Endothelial cell of umbilical vein (primary cell): Measurements from ENCODE around the gene GEMIN5. TPM values are rescaled to one million over a fixed set of nuclear protein-coding genes. Genes with fewer than 3 reads are reported as not detected.

Source experiments
- BruUV-seq: library from RNA; stranded (reverse); fragments of 400-500 nt; replicated peaks from 2 replicates; lab custom pipeline; 2021; lab: Mats Ljungman, UMichigan
- CTCF ChIA-PET: fragments of 300-600, 350-600 bp; sonication (Branson Sonifier 250); formaldehyde crosslinking; loops from one replicate; lab custom pipeline; 2021; ENCODE audit warnings: antibody characterized with exemption, inconsistent platforms; lab: Charles Lee
- POLR2A ChIA-PET: fragments of 300-600, 350-600 bp; sonication (Branson Sonifier 250); formaldehyde crosslinking; loops from one replicate; lab custom pipeline; 2021; ENCODE audit warnings: antibody characterized with exemption, inconsistent platforms; lab: Charles Lee
- DNase-seq: peaks from one replicate; pipeline ENCODE4 v3.0.0-alpha.2; 2011; ENCODE audit warnings: low read depth, low spot score
- FAIRE-seq: peaks from 2 replicates; lab custom pipeline; 2011; peaks lifted over from hg19 to GRCh38; lab: Jason Lieb, UNC
- H2AFZ ChIP-seq: 2 replicates; pipeline ENCODE4 v1.6.0; 2012; ENCODE audit warnings: low read depth, low read length, control low read depth, inconsistent platforms
- H3K27ac ChIP-seq: 2 replicates; pipeline ENCODE4 v1.5.1; 2011; ENCODE audit warnings: low read depth, mild to moderate bottlenecking, control low read depth, low read length, moderate library complexity; ENCODE audit not compliant: insufficient read depth
- H3K27me3 ChIP-seq, 2 experiments: 2 replicates each; pipeline versions ENCODE4 v1.6.0 to v1.6.1; 2011; ENCODE audit warnings: low read length in 2 of 2, mixed read lengths in 1 of 2; ENCODE audit not compliant: control insufficient read depth in 2 of 2, insufficient read depth in 2 of 2
- H3K36me3 ChIP-seq, 2 experiments: 2 replicates in 1 of 2; 3 replicates in 1 of 2; pipeline ENCODE4 v1.5.1; 2011; ENCODE audit warnings: low read length in 2 of 2, mild to moderate bottlenecking in 1 of 2, moderate library complexity in 1 of 2; ENCODE audit not compliant: control insufficient read depth in 2 of 2, insufficient read depth in 2 of 2; ENCODE audit errors: extremely low read depth in 1 of 2
- H3K4me1 ChIP-seq: 3 replicates; pipeline ENCODE4 v1.5.1; 2011; ENCODE audit warnings: mild to moderate bottlenecking, low read length; ENCODE audit not compliant: control insufficient read depth, insufficient read depth; ENCODE audit errors: extremely low read depth
- H3K4me2 ChIP-seq: 2 replicates; pipeline ENCODE4 v1.6.1; 2011; ENCODE audit warnings: low read length, control low read depth, mixed read lengths; ENCODE audit not compliant: insufficient read depth
- H3K4me3 ChIP-seq, 3 experiments: fragments of 200-600 bp in 1 of 3; sonication (generic), shearing (Covaris generic) in 1 of 3; replicated peaks in 1 of 3; 2 replicates each; pipeline ENCODE4 v1.5.1; 2011 to 2016; ENCODE audit warnings: control low read depth in 3 of 3, low read length in 3 of 3, mild to moderate bottlenecking in 2 of 3, inconsistent platforms in 1 of 3, low read depth in 1 of 3, moderate library complexity in 1 of 3; ENCODE audit not compliant: insufficient read depth in 1 of 3
- H3K79me2 ChIP-seq: 2 replicates; pipeline ENCODE4 v1.6.0; 2012; ENCODE audit warnings: low read length, inconsistent platforms; ENCODE audit not compliant: control insufficient read depth, insufficient read depth
- H3K9ac ChIP-seq: replicated peaks from 2 replicates; pipeline ENCODE3; 2011; ENCODE audit warnings: low read length, control low read depth; ENCODE audit not compliant: insufficient read depth; ENCODE audit errors: extremely low read depth
- H3K9me1 ChIP-seq: replicated peaks from 3 replicates; pipeline ENCODE4 v1.6.0; 2011; ENCODE audit warnings: mild to moderate bottlenecking, low read length; ENCODE audit not compliant: control insufficient read depth, insufficient read depth; ENCODE audit errors: extremely low read depth
- H3K9me3 ChIP-seq: replicated peaks from 2 replicates; pipeline ENCODE4 v1.5.1; 2012; ENCODE audit warnings: low read length, inconsistent platforms; ENCODE audit not compliant: control insufficient read depth, insufficient read depth
- H4K20me1 ChIP-seq: replicated peaks from 2 replicates; pipeline ENCODE3; 2011; ENCODE audit warnings: mild to moderate bottlenecking, low read length; ENCODE audit not compliant: control insufficient read depth, insufficient read depth; ENCODE audit errors: extremely low read depth
- CTCF ChIP-seq, 2 donors: IDR thresholded peaks; 1 replicate in 1 of 2; 2 replicates in 1 of 2; pipeline ENCODE4 v1.5.1; 2011; ENCODE audit warnings: low read length in 2 of 2, mild to moderate bottlenecking in 2 of 2, moderate library complexity in 2 of 2, control low read depth in 1 of 2, inconsistent platforms in 1 of 2, low read depth in 1 of 2; ENCODE audit not compliant: insufficient read depth in 1 of 2; ENCODE audit errors: extremely low read depth in 1 of 2
- EZH2 ChIP-seq: IDR thresholded peaks from 2 replicates; pipeline ENCODE4 v1.6.1; 2012; ENCODE audit warnings: borderline replicate concordance, low read depth, mild to moderate bottlenecking, moderate library complexity, low read length, inconsistent platforms; ENCODE audit not compliant: severe bottlenecking
- FOS ChIP-seq: IDR thresholded peaks from 2 replicates; pipeline ENCODE4 v1.6.1; 2011; ENCODE audit warnings: mild to moderate bottlenecking, low read length, moderate library complexity, borderline replicate concordance; ENCODE audit not compliant: insufficient read depth
- JUN ChIP-seq: IDR thresholded peaks from 2 replicates; pipeline ENCODE4 v1.6.1; 2011; ENCODE audit warnings: borderline replicate concordance, low read depth; ENCODE audit not compliant: insufficient read length, insufficient read depth
- MYC ChIP-seq: IDR thresholded peaks from one replicate; pipeline ENCODE4 v1.6.1; 2011; ENCODE audit warnings: mild to moderate bottlenecking, low read depth, low read length
- POLR2A ChIP-seq: IDR thresholded peaks from 2 replicates; pipeline ENCODE4 v1.6.1; 2012; ENCODE audit warnings: low read depth, mild to moderate bottlenecking, control low read depth, low read length
- dilution Hi-C: fragments of 300-500 bp; cut with MboI; formaldehyde crosslinking; loops from one replicate; pipeline ENCODE4 v1.15.0; 2019; ENCODE audit warnings: low sequenced_read_pairs; ENCODE audit not compliant: extremely low pct_ligation_motif_present
- intact Hi-C: fragments of 100-400 bp; cut with micrococcal nuclease; formaldehyde crosslinking; loops from one replicate; pipeline ENCODE4 v1.10.0; 2022
- polyA plus RNA-seq, 4 experiments: library from polyadenylated mRNA; depleted of rRNA in 3 of 4; stranded (reverse) in 3 of 4; unstranded in 1 of 4; fragments of >200 nt; gene quantifications; 2 replicates each; pipeline versions ENCODE4 v1.2.1 to v1.2.3, GENCODE V29; 2011 to 2012; ENCODE audit warnings: missing spikeins in 1 of 4
- total RNA-seq: library from RNA; stranded (reverse); gene quantifications from 2 replicates; pipeline ENCODE4 v1.2.3, GENCODE V29; 2021

GEMIN5 gene
- total and polyA plus RNA-seq, 2 donors (not counting 3 experiments of a cell fraction or from before 2014, with no cell fraction given): 7.2 to 23.1 TPM

- no peaks in the 10 kb centered on the region for H4K20me1 ChIP-seq
- POLR2A ChIA-PET: no interaction called here
- TF ChIP-seq MYC (no peak), FOS (no peak), CTCF (IDR thresholded peaks at IDR 0.05; ENCODE audit: extremely low read depth in 1 of 2, insufficient read depth in 1 of 2, low read depth in 1 of 2, low read length in 2 of 2) (no peak), JUN (no peak)
- no peak overlapping the region for H3K27ac ChIP-seq
- no peaks in the 10 kb centered on the region for H3K4me1 ChIP-seq
- H2AFZ ChIP-seq: no peak overlapping the region
- no peak overlapping the region for H3K4me2 ChIP-seq
- FAIRE-seq: no peak
- no peaks in the 10 kb centered on the region for H3K9me1 ChIP-seq
- H3K9ac ChIP-seq: no peak overlapping the region
- no peaks in the 10 kb centered on the region for H3K79me2 ChIP-seq
- DNase-seq: no peak
- CTCF ChIA-PET: interaction anchor here (0.9 to 1.3 kb wide), 3 partner anchors 10 to 18 kb away, joined by 3 to 4 read pairs (median 4); no protein-coding TSS in a partner anchor
- no TSS peak for BruUV-seq
- H3K9me3 ChIP-seq: no peaks in the 10 kb centered on the region
- intact Hi-C loops: no loop called here
- H3K4me3 ChIP-seq: no peak overlapping the region
- H3K27me3 ChIP-seq: no peaks in the 10 kb centered on the region
- H3K36me3 ChIP-seq: peaks cover 24 to 25% of the 10 kb centered on the region in 2 experiments
- dilution Hi-C loops: no loop called here
These were observed 37.9 kb downstream of the GEMIN5 start for GRCh38 chr5:154900066-154900465.

GRCh38 chr5:154899151-154899816 lies 38.7 kb downstream of the GEMIN5 start:
- Histone ChIP-seq H3K79me2 (no peaks in the 10 kb centered on the region), H3K4me1 (no peaks in the 10 kb centered on the region), H3K9me3 (no peaks in the 10 kb centered on the region), H3K9me1 (no peaks in the 10 kb centered on the region), H3K36me3 (peaks cover 23 to 25% of the 10 kb centered on the region in 2 experiments), H4K20me1 (no peaks in the 10 kb centered on the region), H3K27me3 (no peaks in the 10 kb centered on the region), H3K4me3 (no peak overlapping the region), H2AFZ (no peak overlapping the region), H3K27ac (no peak overlapping the region), H3K4me2 (no peak overlapping the region), H3K9ac (no peak overlapping the region)
- DNase-seq: no peak
- dilution Hi-C loops (no loop called here), intact Hi-C loops (no loop called here)
- TF ChIP-seq POLR2A (no peak), MYC (no peak), EZH2 (no peak)
- ChIA-PET POLR2A (no interaction called here), CTCF (interaction anchor here (0.9 to 1.2 kb wide), 2 partner anchors 17 to 18 kb away, joined by 3 to 4 read pairs; no protein-coding TSS in a partner anchor)
- no TSS peak for BruUV-seq
- FAIRE-seq: no peak
